NCI-H1048 (cell line): ENCODE results near the gene NMUR1.

ENCODE experiments used
- DNase-seq: peaks from one replicate; lab custom pipeline; 2025; lab: John Stamatoyannopoulos, UW

Gene NMUR1

DNA sequence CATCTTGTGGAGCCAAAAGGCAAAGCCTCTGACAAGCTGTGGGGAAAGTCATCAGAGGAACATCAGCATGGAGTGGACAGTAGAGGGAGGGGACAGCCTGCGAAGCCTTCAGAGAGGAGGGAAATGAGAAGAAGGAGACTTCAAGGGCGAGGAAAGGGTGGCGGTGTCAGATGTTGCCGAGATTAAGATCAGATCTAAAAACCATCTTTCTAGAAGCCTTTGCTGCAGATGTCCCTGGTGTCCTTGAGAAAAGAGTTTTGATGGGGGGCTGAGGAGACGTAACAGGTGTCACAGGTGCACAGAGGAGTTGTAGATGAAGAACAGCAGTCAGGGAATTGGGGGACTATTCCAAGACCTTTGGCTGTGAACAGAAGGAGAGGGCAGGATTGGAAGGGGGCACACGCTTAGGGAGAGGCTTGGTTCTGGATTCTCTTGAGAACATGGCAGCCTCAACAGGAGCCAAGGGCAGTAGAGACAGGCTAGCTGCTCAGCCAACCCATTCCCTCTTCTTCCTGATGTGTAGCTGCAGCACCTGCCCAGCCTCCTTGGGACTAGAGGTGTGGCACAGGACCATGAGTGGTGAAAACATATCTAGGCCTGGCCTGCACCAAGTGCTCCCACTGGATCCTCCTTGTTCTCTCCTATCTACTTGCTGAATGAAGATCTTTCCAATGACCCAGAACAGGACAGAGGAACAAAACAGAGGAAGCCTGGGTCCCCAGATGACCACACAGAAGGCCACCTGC lies 43.2 kb downstream of the NMUR1 start:
- DNase-seq, result no peak

DNA sequence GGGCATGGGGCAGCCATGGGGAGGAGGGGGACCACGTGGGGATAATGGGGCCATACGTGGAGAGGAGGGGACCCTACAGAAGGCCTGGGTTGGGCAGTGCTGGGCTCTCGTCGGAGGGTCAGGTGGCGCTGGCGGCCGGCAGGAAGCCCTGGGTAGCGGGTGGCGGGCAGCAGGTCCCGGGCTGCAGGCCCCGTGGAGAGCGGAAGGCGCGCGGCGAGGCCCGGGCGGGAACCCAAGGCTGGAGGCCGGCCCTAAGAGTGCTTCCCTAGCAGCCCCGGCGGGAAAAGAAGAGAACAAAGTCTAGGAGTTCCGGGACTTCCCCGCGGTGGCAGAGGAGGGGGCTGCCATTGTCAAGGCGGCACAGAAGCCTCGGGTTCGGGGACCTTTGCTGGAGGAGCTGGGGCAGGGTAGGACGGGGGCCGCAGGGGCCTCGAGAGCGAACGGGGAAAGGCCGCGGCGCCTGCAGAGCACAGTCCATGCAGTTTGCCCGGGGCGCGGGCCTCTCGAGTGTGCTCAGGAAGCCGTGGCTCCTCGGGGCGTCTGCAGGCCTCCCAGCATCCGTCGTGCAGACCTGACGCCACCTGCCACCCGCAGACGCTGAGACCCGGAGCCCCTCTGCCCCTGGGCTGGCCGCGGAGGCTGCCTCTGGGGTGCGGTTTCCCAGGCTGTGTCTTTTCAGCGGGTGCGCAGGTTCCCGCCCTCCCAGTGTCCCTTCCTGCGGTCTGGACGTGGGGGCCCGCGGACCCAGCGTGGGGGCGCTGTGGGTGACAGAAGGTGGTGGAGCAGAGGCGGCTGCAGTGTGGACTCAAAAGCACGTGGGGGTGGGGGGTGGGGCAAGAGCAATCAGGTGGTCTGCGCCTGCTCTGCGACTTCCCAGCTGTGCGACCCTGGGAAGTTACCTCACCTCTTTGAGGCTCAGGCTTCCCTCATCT lies 46.6 kb downstream of the NMUR1 start:
- no peak for DNase-seq

DNA sequence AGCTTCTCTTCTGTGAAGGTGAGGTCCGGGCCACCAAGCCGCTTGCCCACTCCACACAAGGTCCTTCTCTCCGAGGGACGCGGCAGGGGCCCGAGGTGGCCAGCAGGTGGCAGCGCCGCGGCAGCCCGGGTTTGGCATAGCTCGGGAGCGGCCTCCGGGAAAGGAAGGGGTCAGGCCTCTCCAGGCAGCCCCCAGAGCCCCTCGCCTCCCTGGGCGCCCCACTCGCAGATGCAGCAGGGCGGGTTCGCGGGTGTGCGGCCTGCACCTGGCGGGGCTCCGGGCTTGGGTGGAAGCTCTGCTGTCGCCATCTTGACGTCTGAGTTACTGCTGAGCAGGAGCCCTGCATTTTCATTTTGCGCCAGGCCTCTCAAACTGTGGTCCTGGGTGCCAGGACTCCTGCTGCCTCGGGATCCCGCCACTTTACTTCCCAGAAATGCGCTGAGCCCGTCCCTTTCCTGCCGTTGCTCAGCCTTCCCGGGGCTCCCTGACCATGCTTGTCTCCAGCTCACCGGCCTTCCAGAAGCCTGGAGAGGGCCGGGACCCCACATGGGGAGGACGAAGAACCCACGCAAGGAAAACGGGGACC lies 47.3 kb downstream of the NMUR1 start:
- DNase-seq, result peak; percentile 18

DNA sequence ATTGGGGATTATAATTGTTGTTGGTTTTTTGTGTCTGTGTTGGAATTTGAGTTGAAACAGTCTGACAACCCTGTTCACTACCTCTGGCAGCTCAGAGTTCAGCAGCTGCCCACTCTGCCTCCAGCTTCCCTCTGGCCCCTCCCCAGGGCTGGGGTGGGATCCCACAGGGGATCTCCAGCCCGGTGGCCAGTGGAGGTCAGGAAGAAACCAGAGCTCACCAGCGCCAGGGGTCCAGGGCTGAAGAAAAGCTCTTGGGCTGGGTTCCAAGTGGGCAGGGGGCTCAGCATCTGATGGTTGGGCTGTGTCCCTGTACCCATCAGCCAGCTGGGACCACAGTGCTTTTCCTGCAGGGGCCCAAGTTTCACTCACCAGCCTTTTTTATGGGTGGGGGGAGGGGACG lies 49.5 kb downstream of the NMUR1 start:
- DNase-seq, result no peak

DNA sequence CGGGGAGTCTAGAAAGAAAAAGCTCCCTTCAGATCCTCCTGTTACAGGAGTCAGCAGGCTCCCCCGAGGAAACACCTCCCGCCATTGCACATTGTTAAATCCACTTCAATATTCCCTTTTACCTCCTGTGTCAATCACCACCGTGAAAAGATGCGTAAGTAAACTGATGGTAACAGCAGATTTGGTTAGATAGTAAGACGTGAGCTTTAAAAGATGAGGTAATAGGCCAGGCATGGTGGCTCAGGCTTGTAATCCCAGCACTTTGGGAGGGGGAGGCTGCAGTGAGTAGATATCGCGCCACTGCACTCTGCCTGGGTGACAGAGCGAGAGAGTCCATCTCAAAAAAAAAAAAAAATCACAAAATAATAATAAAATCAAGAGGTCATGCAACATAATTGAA lies 50.8 kb downstream of the NMUR1 start:
- no peak for DNase-seq

DNA sequence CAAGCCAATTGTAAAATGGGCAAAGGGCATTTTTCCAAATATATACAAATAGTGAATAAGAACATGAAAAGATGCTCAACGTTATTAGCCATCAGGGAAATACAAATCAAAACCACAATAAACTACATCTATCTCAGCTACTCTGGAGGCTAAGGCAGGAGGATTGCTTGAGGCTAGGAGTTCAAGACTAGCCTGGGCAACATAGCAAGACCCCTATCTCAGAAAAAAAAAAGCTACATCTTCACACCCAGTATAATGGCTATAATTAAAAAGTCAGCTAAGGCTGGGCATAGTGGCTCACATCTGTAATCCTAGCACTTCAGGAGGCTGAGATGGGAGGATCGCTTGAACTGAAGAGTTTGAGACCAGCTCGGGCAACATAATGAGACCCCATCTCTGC lies 53.3 kb downstream of the NMUR1 start:
- no peak for DNase-seq

DNA sequence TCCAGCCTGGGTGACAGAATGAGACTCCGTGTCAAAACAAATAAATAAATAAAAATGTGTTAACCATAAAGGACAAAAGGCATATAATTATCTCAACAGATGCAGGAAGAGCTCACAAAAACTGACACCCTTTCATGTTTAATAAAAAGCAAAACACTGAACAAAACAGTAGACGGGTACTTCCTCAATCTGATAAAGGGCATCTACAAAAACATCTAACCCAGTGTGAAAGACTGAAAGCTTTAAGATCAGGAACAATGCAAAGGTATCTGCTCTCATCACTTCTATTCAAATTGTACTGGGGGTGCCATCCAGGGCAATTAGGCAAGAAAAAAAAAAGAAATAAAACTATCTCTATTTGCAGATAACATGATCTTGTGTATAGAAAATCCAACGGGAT lies 54.3 kb downstream of the NMUR1 start:
- DNase-seq, result no peak
